K562 (cell line): ENCODE data around the gene ZDHHC5. TPM values are rescaled to one million over a fixed set of nuclear protein-coding genes. Genes with fewer than 3 reads are reported as not detected.
A peak's percentile ranks its signal among the peaks of the same experiment; 100 is the strongest.

Experiments used
- FOXP1 ChIP-seq: sonication (generic); formaldehyde crosslinking; IDR thresholded peaks from 2 replicates; pipeline ENCODE4 v1.8.0; 2022; ENCODE audit warnings: mild to moderate bottlenecking, missing genetic modification reagents
- GATAD2B ChIP-seq: fragments of 450-650 bp; IDR thresholded peaks from 2 replicates; pipeline ENCODE4 v1.6.1; 2017; ENCODE audit warnings: mild to moderate bottlenecking, borderline replicate concordance
- MTA3 ChIP-seq: fragments of 450-650 bp; formaldehyde crosslinking; IDR thresholded peaks from 2 replicates; pipeline ENCODE4 v1.6.1; 2017; ENCODE audit warnings: mild to moderate bottlenecking, borderline replicate concordance
- NBN ChIP-seq: fragments of 450-650 bp; IDR thresholded peaks from 2 replicates; pipeline ENCODE4 v1.6.1; 2016; ENCODE audit warnings: low read depth, mild to moderate bottlenecking
- NR3C1 ChIP-seq: sonication (generic); formaldehyde crosslinking; IDR thresholded peaks from 2 replicates; pipeline ENCODE4 v1.8.1; 2022; ENCODE audit warnings: missing genetic modification reagents
- POLR2AphosphoS2 ChIP-seq: IDR thresholded peaks from 2 replicates; pipeline ENCODE4 v1.6.1; 2012; ENCODE audit warnings: low read length, improper control_type of control experiment
- PPARD ChIP-seq: fragments of 250-450 bp; sonication (Bioruptor Pico); IDR thresholded peaks from 2 replicates; pipeline ENCODE4 v1.8.0; 2022; ENCODE audit warnings: inconsistent platforms, mild to moderate bottlenecking, moderate library complexity
- PTTG1 ChIP-seq: fragments of 450-650 bp; IDR thresholded peaks from 2 replicates; pipeline ENCODE4 v1.6.1; 2016; ENCODE audit warnings: low read depth, mild to moderate bottlenecking, missing genetic modification characterization, missing compliant biosample characterization
- TARDBP ChIP-seq: fragments of 450-650 bp; IDR thresholded peaks from 2 replicates; pipeline ENCODE4 v1.6.1; 2016
- ZNF766 ChIP-seq: fragments of 200-800 bp; sonication (Bioruptor generic); conservative IDR thresholded peaks from 2 replicates; pipeline ENCODE4 v1.6.1; 2016; ENCODE audit warnings: missing genetic modification characterization, missing compliant biosample characterization
- polyA plus RNA-seq, 8 experiments: library from polyadenylated mRNA; depleted of rRNA in 4 of 8; stranded (reverse) in 5 of 8; unstranded in 3 of 8; fragments of >200 nt; fragmentation: Nextera tagmentation in 2 of 8; fragmentation: Illumina TruSeq in 1 of 8; extraction: Ambion mirVana in 2 of 8; extraction: Trizol in 1 of 8; gene quantifications; 2 replicates each; pipeline versions ENCODE4 v1.2.1 to v1.2.3, GENCODE V29; 2011 to 2014; ENCODE audit warnings: inconsistent platforms in 1 of 8, missing spikeins in 1 of 8
- total RNA-seq, 7 experiments: library from RNA; depleted of rRNA in 6 of 7; stranded (reverse); fragments of >200 nt in 6 of 7; fragmentation: Illumina TruSeq in 2 of 7; extraction: Trizol in 2 of 7; gene quantifications; 2 replicates each; pipeline versions ENCODE4 v1.2.1 to v1.2.3, GENCODE V29; 2011 to 2021; ENCODE audit warnings: low replicate concordance in 1 of 7
- TF ChIP-seq, protein P1 (sequence below): sonication (generic); formaldehyde crosslinking; IDR thresholded peaks from 2 replicates; pipeline ENCODE4 v1.8.1; 2023; ENCODE audit warnings: missing genetic modification reagents, mild to moderate bottlenecking, borderline replicate concordance
- TF ChIP-seq, protein P2 (sequence below): fragments of 450-650 bp; formaldehyde crosslinking; IDR thresholded peaks from 2 replicates; pipeline ENCODE4 v1.4.0; 2020; ENCODE audit warnings: mild to moderate bottlenecking, moderate library complexity
- TF ChIP-seq, protein P3 (sequence below): IDR thresholded peaks from 2 replicates; pipeline ENCODE4 v1.6.1; 2012; ENCODE audit warnings: low read depth, low read length, improper control_type of control experiment, borderline replicate concordance
- TF ChIP-seq, protein P4 (sequence below): fragments of 250-450 bp; sonication (Bioruptor Pico); IDR thresholded peaks from 2 replicates; pipeline ENCODE4 v1.8.0; 2021; ENCODE audit warnings: mild to moderate bottlenecking, moderate library complexity
- TF ChIP-seq, protein P5 (sequence below): fragments of 250-450 bp; sonication (Bioruptor Pico); IDR thresholded peaks from 2 replicates; pipeline ENCODE4 v1.5.0; 2021

ZDHHC5 gene
- total and polyA plus RNA-seq, 9 of the 15 experiments (the other 6 are each of a cell fraction or from before 2014, with no cell fraction given), result 3.8 to 64.2 (median 35.9) TPM

DNA sequence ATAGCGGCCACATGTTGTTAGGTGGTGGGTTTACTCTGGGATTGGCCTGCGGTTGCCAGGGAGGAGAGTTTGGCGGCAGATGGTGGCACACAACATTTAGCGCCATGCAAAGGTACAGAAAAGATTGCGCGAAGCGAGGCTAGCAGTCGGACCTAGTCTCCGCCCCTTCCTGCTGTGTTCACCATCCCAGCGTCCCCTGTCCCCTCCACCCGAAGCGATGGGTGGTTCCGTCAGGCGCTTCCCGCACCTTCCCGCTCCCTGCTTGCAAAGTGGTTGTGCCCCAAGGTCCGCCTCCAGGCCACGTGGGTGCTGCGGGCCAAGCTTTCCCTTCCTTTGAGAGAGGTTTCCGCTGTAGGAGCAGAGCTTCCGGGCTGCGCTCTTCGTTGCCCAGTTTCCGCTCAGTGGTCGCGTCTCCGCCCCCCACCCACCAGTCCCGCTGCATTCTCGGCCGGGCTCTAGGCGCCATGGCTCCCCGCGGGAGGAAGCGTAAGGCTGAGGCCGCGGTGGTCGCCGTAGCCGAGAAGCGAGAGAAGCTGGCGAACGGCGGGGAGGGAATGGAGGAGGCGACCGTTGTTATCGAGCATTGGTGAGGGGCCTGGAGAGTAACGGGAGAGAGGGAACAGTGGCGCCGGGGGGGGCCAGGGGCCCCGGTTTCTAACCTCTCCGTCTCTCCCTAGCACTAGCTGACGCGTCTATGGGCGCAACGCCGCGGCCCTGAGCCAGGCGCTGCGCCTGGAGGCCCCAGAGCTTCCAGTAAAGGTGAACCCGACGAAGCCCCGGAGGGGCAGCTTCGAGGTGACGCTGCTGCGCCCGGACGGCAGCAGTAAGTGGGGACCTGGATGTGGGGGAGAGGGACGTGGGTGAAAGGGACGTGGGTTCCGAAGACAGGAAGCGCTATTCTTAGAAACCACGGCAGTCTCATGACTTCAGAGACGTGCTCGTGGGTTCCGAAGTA lies 73.5 kb downstream of the ZDHHC5 start, which contains the start of gene SELENOH (continued):
- TF ChIP-seq, protein P1, sequence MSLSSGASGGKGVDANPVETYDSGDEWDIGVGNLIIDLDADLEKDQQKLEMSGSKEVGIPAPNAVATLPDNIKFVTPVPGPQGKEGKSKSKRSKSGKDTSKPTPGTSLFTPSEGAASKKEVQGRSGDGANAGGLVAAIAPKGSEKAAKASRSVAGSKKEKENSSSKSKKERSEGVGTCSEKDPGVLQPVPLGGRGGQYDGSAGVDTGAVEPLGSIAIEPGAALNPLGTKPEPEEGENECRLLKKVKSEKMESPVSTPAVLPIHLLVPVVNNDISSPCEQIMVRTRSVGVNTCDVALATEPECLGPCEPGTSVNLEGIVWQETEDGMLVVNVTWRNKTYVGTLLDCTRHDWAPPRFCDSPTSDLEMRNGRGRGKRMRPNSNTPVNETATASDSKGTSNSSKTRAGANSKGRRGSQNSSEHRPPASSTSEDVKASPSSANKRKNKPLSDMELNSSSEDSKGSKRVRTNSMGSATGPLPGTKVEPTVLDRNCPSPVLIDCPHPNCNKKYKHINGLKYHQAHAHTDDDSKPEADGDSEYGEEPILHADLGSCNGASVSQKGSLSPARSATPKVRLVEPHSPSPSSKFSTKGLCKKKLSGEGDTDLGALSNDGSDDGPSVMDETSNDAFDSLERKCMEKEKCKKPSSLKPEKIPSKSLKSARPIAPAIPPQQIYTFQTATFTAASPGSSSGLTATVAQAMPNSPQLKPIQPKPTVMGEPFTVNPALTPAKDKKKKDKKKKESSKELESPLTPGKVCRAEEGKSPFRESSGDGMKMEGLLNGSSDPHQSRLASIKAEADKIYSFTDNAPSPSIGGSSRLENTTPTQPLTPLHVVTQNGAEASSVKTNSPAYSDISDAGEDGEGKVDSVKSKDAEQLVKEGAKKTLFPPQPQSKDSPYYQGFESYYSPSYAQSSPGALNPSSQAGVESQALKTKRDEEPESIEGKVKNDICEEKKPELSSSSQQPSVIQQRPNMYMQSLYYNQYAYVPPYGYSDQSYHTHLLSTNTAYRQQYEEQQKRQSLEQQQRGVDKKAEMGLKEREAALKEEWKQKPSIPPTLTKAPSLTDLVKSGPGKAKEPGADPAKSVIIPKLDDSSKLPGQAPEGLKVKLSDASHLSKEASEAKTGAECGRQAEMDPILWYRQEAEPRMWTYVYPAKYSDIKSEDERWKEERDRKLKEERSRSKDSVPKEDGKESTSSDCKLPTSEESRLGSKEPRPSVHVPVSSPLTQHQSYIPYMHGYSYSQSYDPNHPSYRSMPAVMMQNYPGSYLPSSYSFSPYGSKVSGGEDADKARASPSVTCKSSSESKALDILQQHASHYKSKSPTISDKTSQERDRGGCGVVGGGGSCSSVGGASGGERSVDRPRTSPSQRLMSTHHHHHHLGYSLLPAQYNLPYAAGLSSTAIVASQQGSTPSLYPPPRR (CRISPR knock-in tag), result no peak
- no peak for TF ChIP-seq PPARD (CRISPR knock-in tag)
- TF ChIP-seq TARDBP, result 0 out of 2 replicates have a peak, but pooled peaks have one; percentile 68
- no peak for TF ChIP-seq NR3C1
- TF ChIP-seq, protein P2, sequence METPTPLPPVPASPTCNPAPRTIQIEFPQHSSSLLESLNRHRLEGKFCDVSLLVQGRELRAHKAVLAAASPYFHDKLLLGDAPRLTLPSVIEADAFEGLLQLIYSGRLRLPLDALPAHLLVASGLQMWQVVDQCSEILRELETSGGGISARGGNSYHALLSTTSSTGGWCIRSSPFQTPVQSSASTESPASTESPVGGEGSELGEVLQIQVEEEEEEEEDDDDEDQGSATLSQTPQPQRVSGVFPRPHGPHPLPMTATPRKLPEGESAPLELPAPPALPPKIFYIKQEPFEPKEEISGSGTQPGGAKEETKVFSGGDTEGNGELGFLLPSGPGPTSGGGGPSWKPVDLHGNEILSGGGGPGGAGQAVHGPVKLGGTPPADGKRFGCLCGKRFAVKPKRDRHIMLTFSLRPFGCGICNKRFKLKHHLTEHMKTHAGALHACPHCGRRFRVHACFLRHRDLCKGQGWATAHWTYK, result 0 out of 2 replicates have a peak, but pooled peaks have one; percentile 8
- peak; percentile 93 for TF ChIP-seq MTA3
- TF ChIP-seq, protein P3, sequence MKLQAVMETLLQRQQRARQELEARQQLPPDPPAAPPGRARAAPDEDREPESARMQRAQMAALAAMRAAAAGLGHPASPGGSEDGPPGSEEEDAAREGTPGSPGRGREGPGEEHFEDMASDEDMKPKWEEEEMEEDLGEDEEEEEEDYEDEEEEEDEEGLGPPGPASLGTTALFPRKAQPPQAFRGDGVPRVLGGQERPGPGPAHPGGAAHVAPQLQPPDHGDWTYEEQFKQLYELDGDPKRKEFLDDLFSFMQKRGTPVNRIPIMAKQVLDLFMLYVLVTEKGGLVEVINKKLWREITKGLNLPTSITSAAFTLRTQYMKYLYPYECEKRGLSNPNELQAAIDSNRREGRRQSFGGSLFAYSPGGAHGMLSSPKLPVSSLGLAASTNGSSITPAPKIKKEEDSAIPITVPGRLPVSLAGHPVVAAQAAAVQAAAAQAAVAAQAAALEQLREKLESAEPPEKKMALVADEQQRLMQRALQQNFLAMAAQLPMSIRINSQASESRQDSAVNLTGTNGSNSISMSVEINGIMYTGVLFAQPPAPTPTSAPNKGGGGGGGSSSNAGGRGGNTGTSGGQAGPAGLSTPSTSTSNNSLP, result peak; percentile 78; the same call in 1 of the 2 replicates
- TF ChIP-seq, protein P4, sequence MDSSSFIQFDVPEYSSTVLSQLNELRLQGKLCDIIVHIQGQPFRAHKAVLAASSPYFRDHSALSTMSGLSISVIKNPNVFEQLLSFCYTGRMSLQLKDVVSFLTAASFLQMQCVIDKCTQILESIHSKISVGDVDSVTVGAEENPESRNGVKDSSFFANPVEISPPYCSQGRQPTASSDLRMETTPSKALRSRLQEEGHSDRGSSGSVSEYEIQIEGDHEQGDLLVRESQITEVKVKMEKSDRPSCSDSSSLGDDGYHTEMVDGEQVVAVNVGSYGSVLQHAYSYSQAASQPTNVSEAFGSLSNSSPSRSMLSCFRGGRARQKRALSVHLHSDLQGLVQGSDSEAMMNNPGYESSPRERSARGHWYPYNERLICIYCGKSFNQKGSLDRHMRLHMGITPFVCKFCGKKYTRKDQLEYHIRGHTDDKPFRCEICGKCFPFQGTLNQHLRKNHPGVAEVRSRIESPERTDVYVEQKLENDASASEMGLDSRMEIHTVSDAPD (CRISPR knock-in tag), result no peak
- no peak; the same call in none of the 2 replicates for TF ChIP-seq FOXP1
- peak; percentile 95 for TF ChIP-seq NBN
- no peak for TF ChIP-seq PTTG1 (tag)
- TF ChIP-seq POLR2AphosphoS2, result peak; percentile 99
- TF ChIP-seq GATAD2B, result peak; percentile 79
- TF ChIP-seq, protein P5, sequence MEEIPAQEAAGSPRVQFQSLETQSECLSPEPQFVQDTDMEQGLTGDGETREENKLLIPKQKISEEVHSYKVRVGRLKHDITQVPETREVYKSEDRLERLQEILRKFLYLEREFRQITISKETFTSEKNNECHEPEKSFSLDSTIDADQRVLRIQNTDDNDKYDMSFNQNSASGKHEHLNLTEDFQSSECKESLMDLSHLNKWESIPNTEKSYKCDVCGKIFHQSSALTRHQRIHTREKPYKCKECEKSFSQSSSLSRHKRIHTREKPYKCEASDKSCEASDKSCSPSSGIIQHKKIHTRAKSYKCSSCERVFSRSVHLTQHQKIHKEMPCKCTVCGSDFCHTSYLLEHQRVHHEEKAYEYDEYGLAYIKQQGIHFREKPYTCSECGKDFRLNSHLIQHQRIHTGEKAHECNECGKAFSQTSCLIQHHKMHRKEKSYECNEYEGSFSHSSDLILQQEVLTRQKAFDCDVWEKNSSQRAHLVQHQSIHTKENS (CRISPR knock-in tag), result no peak
- TF ChIP-seq ZNF766 (CRISPR knock-in tag), result peak; percentile 83
